Measurements from ENCODE around the gene CHST13.

CHST13 gene

GRCh38 chr3:126542340-126543241, 18.6 kb downstream of the CHST13 start:
- DNase-seq, result no peak

DNA sequence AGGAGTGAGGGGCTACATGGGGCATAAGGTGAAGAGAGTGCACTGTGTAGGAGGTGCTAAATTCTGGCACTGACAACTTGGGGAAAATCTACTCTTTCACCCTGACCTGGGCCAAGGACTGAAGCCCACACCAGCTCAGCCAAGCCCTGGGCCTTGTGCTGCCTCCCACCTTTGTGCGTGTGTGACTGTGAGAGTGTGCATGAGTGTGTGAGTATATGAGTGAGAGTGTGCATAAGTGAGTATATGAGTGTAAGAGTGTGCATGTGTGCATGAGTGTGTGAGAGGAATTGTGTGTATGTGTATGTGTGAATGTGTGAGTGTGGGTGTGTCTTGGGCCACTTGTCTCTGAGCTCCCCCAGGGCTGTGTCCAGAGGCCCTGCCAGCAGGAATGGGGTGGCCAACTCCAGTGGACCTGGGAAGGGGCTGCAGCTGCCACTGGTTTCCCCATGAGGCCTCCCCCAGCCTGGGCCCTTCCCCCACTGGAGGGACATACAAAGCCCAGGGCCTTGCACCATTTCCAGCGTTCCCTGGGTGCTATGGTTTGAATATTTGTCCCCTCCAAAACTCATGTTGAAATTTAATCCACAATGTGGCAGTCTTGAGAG, 19.6 kb downstream of the CHST13 start:
- DNase-seq, result no peak

- no peak for DNase-seq
These were observed 20.8 kb downstream of the CHST13 start for GRCh38 chr3:126544596-126545281.

DNA sequence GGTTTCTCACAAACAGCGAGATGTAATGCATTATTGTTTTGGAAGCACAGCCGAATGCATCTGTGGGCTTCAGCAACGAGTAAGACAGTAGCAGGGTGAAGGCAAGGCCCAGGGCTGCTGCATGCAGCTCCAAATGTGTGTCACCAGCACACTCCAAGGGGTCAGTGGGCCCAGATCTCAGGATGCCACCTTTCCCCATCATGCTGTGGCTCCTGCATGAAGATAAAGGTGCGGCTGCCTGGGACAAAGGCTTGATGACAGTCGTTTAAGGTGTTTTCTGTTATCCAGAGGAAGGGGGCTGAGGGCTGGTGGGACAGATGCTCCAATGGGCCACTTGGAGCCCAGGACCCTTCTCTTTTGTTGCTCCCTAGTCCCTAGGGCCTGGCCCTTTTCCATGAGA, 21.6 kb downstream of the CHST13 start:
- no peak for DNase-seq

DNA sequence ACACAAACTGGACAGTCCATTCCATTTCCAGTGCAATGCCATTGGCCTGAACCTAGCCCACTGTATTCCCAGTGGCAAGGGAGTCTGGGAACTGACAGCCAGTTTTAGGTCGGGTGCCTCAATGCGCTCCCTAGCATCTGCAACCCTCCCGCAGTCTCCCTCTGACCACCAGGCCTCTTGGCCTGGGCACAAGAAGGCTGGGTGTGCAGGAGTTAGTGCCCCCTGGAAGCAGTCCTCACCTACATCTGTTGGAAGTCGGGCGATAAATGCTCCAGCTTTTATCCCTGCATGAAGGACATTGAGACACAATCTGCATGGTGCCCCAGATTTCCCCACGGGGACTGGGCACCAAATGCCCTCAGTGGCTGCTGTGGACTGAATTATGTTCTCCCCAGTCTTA, 22.1 kb downstream of the CHST13 start:
- DNase-seq, result no peak

GRCh38 chr3:126546549-126547239, 22.7 kb downstream of the CHST13 start:
- DNase-seq, result no peak

GRCh38 chr3:126547721-126548120, 23.8 kb downstream of the CHST13 start:
- DNase-seq, result no peak

GRCh38 chr3:126548556-126549466, 24.9 kb downstream of the CHST13 start:
- DNase-seq, result no peak

- no peak for DNase-seq
These were observed 26.0 kb downstream of the CHST13 start for GRCh38 chr3:126549861-126550487.

GRCh38 chr3:126550488-126551051, 26.6 kb downstream of the CHST13 start:
- no peak for DNase-seq

DNA sequence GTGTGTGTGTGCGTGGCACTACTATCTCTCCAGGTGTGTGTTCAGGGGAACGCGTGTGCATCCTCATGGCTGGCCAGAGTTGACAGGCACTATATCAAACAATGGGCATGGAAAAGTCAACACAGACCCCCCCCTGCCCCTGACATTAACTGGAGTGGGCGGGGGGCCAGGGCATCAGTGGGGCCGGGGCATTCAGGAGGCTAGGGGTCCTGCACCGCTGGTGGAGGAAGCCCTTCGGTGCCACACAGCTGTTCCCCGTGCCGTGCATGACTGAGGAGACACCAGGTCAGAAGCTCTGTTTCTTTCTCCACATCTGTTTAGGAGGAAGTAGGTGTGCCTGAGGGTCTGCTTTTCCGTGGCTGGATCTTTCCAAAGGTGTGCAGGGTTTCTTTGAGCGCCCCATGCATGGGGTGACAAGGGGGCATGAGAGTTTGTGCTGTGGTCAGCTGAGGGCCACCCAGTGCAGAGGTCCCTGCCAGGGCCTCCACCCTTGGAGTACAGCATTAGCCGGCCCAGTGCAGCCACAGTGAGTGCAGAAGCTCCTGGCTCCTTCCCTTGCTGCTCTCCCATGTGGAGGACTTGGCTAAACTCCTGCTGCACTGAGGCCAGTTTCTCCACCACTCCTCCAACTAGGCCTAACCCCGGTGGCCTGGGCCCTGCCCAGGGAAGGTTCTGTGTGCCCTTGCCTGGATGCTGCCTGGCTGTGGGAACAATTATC, 27.3 kb downstream of the CHST13 start:
- no peak for DNase-seq

GRCh38 chr3:126551839-126552687, 28.1 kb downstream of the CHST13 start:
- DNase-seq, result no peak

- DNase-seq, result no peak
These were observed 28.8 kb downstream of the CHST13 start for GRCh38 chr3:126552688-126553283.

DNA sequence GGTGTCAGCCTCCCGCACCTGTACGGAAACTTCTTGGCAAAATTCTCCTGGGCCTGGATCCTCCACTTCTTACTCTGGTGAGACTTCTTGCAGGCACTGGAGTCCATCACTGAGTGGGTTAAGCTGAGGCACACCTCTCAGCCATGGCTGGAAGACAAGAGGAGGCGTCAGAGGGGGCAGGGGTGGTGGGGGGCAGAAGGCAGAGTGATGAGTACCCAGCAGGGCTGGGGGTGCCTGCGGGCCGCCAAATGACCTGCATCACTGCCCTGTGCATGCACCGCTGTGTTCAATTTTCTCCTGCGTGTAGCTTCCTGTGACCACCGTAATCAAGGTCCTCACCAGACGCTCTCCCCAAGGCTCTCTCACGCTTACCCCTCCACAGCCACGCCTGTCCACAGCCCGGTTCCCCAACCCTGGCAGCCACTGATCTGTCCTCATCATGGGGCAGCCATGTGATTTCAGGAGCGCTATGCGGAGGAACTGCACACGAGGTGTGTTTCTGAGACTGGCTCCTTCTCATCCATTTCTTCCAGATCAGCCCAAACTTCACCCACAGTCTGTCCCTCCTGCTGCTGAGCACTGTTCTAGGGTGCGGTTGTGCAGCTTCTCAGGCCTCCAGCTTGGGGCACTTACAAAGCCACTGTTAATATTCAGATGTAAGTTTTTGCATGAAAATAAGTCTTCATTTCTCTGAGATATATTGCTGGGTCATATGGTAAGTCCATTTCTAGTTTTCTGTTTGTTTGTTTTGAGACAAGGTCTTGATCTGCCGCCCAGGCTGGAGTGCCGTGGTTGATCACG, 29.5 kb downstream of the CHST13 start:
- no peak for DNase-seq

- no peak for DNase-seq
These were observed 30.9 kb downstream of the CHST13 start for GRCh38 chr3:126554560-126555525.

- no peak for DNase-seq
These were observed 32.1 kb downstream of the CHST13 start for GRCh38 chr3:126555795-126556636.

Data from Kasumi-1 (cell line).